Measurements from ENCODE around the gene PSMD14. TPM values are rescaled to one million over a fixed set of nuclear protein-coding genes. Genes with fewer than 3 reads are reported as not detected.

Gene PSMD14
- total RNA-seq, 1 donor from 2014 or later, result 109 TPM

GRCh38 chr2:161415987-161416707 lies 107.9 kb downstream of the PSMD14 start, which contains the start of gene TBR1:
Gene TBR1 (plus strand): TSS chr2:161416297. CDS start chr2:161416411, 114 bp downstream.
- Histone ChIP-seq H3K36me3 (ENCODE audit: control insufficient read depth, insufficient read depth, low read length) (no peaks in the 10 kb centered on the region), H3K4me3 (ENCODE audit: low read depth, low read length) (no peak within 1 kb of the TSS), H3K27me3 (ENCODE audit: control insufficient read depth, insufficient read depth, low read length) (peaks cover 65% of the 10 kb centered on the region)
- TF ChIP-seq, protein P1, sequence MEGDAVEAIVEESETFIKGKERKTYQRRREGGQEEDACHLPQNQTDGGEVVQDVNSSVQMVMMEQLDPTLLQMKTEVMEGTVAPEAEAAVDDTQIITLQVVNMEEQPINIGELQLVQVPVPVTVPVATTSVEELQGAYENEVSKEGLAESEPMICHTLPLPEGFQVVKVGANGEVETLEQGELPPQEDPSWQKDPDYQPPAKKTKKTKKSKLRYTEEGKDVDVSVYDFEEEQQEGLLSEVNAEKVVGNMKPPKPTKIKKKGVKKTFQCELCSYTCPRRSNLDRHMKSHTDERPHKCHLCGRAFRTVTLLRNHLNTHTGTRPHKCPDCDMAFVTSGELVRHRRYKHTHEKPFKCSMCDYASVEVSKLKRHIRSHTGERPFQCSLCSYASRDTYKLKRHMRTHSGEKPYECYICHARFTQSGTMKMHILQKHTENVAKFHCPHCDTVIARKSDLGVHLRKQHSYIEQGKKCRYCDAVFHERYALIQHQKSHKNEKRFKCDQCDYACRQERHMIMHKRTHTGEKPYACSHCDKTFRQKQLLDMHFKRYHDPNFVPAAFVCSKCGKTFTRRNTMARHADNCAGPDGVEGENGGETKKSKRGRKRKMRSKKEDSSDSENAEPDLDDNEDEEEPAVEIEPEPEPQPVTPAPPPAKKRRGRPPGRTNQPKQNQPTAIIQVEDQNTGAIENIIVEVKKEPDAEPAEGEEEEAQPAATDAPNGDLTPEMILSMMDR (IDR thresholded peaks at IDR 0.05; ENCODE audit: insufficient read depth, low read length, poor library complexity, severe bottlenecking), result no peak
- DNase-seq (ENCODE audit: low read depth), result no peak

DNA sequence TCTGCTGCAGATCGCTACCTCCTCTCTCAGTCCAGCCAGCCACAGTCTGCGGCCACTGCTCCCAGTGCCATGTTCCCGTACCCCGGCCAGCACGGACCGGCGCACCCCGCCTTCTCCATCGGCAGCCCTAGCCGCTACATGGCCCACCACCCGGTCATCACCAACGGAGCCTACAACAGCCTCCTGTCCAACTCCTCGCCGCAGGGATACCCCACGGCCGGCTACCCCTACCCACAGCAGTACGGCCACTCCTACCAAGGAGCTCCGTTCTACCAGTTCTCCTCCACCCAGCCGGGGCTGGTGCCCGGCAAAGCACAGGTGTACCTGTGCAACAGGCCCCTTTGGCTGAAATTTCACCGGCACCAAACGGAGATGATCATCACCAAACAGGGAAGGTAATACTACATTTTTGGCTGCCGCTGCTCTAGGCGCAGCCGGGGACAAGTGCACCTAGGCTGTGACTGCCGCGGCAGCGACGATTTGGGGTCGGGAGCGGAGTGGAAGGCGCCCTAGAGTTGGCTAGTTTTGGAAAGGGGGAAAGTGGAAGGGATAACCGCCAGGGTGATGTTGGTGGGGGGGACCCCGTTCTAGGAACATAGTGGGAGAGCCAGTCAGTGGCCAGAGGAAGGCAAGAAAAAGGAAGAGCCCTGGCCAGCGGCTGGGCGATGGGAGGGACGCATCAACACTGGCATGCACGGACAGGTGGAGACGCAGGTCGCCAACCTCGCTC lies 108.6 kb downstream of the PSMD14 start:
- DNase-seq (ENCODE audit: low read depth), result no peak
- TF ChIP-seq, protein P1 (IDR thresholded peaks at IDR 0.05; ENCODE audit: insufficient read depth, low read length, poor library complexity, severe bottlenecking), result no peak
- Histone ChIP-seq H3K4me3 (ENCODE audit: low read depth, low read length) (no peak overlapping the region), H3K27me3 (ENCODE audit: control insufficient read depth, insufficient read depth, low read length) (peaks cover 69% of the 10 kb centered on the region), H3K36me3 (ENCODE audit: control insufficient read depth, insufficient read depth, low read length) (no peaks in the 10 kb centered on the region)

DNA sequence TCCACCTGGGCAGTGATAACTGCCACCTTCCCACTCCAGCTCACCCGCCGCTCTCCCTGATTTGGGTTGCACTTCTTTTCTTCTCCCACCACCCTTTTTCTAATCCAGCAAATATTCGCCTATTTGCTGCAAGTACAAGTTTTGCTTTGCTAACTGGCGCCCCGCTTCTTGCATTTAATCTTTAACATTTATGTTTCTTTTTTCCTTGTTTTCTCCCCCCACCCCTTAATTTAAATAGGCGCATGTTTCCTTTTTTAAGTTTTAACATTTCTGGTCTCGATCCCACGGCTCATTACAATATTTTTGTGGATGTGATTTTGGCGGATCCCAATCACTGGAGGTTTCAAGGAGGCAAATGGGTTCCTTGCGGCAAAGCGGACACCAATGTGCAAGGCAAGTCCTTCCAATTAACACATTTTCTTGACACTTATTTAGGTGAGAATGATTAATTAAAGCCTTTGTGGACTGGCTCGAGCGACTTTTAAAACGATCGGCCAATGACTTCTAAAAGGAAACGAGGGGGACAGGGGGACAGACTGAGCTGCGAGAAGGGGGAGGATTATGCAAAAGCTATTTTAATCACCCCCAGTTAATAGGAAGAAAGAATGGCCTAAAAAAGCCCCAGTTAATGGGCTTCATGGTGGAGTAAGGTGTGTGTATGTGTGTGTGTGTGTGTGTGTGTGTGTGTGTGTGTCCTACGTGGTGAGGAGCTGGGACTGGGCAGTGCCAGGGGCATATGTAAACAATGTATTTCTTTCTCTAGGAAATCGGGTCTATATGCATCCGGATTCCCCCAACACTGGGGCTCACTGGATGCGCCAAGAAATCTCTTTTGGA lies 109.4 kb downstream of the PSMD14 start:
- no peak for DNase-seq (ENCODE audit: low read depth)
- no peak overlapping the region for H3K4me3 ChIP-seq (ENCODE audit: low read depth, low read length)
- no peaks in the 10 kb centered on the region for H3K36me3 ChIP-seq (ENCODE audit: control insufficient read depth, insufficient read depth, low read length)
- TF ChIP-seq, protein P1 (IDR thresholded peaks at IDR 0.05; ENCODE audit: insufficient read depth, low read length, poor library complexity, severe bottlenecking), result no peak
- H3K27me3 ChIP-seq (ENCODE audit: control insufficient read depth, insufficient read depth, low read length), result peaks cover 76% of the 10 kb centered on the region

- H3K36me3 ChIP-seq (ENCODE audit: control insufficient read depth, insufficient read depth, low read length), result no peaks in the 10 kb centered on the region
- DNase-seq (ENCODE audit: low read depth), result no peak
- TF ChIP-seq, protein P1 (IDR thresholded peaks at IDR 0.05; ENCODE audit: insufficient read depth, low read length, poor library complexity, severe bottlenecking), result no peak
- peaks cover 83% of the 10 kb centered on the region for H3K27me3 ChIP-seq (ENCODE audit: control insufficient read depth, insufficient read depth, low read length)
- no peak overlapping the region for H3K4me3 ChIP-seq (ENCODE audit: low read depth, low read length)
Observed at GRCh38 chr2:161418275-161418714, 110.1 kb downstream of the PSMD14 start.

- Histone ChIP-seq H3K36me3 (ENCODE audit: control insufficient read depth, insufficient read depth, low read length) (no peaks in the 10 kb centered on the region), H3K27me3 (ENCODE audit: control insufficient read depth, insufficient read depth, low read length) (peaks cover 87% of the 10 kb centered on the region)
- no peak for DNase-seq (ENCODE audit: low read depth)
Observed at GRCh38 chr2:161418715-161419637, 110.8 kb downstream of the PSMD14 start.

More at GRCh38 chr2:161418715-161419637, 110.8 kb downstream of the PSMD14 start:
- H3K4me3 ChIP-seq (ENCODE audit: low read depth, low read length), result no peak overlapping the region
- TF ChIP-seq, protein P1 (IDR thresholded peaks at IDR 0.05; ENCODE audit: insufficient read depth, low read length, poor library complexity, severe bottlenecking), result no peak

All from kidney epithelial cell (primary cell).